Activated T-cell treated with anti-CD3 and anti-CD28 coated beads, Interleukin-2, amount 50 U/mL, for 72 hours (primary cell): ENCODE data around the gene CNTN2. TPM values are rescaled to one million over a fixed set of nuclear protein-coding genes. Genes with fewer than 3 reads are reported as not detected.

ENCODE experiments used
- ATAC-seq, 2 donors: fragments of 150-1000 bp; cut with Tn5 transposase; replicated peaks in 1 of 2; 2 replicates each; pipeline ENCODE4 v1.10.0; 2021; ENCODE audit warnings: moderate library complexity in 2 of 2, mild to moderate bottlenecking in 1 of 2
- DNase-seq, 2 donors: peaks; one replicate each; pipeline ENCODE4 v3.0.0; 2021 to 2022; ENCODE audit warnings: mixed read lengths in 1 of 2
- H3K27ac Mint-ChIP-seq: one replicate; pipeline ENCODE4 v1.8.0; 2022; ENCODE audit warnings: mild to moderate bottlenecking, moderate library complexity, mixed read lengths
- H3K27me3 Mint-ChIP-seq: one replicate; pipeline ENCODE4 v1.8.0; 2022; ENCODE audit warnings: low read depth, mixed read lengths
- H3K36me3 Mint-ChIP-seq, 2 donors: one replicate each; pipeline ENCODE4 v1.8.0; 2022; ENCODE audit warnings: mixed read lengths in 2 of 2, mild to moderate bottlenecking in 1 of 2; ENCODE audit not compliant: insufficient read depth in 2 of 2
- H3K4me1 Mint-ChIP-seq: one replicate; pipeline ENCODE4 v1.8.0; 2022; ENCODE audit warnings: low read depth, mixed read lengths
- H3K4me3 Mint-ChIP-seq, 2 donors: one replicate each; pipeline ENCODE4 v1.8.0; 2022; ENCODE audit warnings: mild to moderate bottlenecking in 2 of 2, mixed read lengths in 2 of 2, moderate library complexity in 2 of 2
- H3K9me3 Mint-ChIP-seq, 2 donors: one replicate each; pipeline ENCODE4 v1.8.0; 2022; ENCODE audit warnings: mixed read lengths in 2 of 2
- total RNA-seq, 2 donors: library from RNA; stranded (reverse); gene quantifications; one replicate each; pipeline ENCODE4 v1.2.3, GENCODE V29; 2022

Gene CNTN2
- total RNA-seq, 2 donors from 2014 or later = not detected

- ATAC-seq (no peak), DNase-seq (no peak)
- Mint-ChIP-seq H3K4me1 (no peaks in the 10 kb centered on the region), H3K9me3 (no peaks in the 10 kb centered on the region), H3K27me3 (no peaks in the 10 kb centered on the region), H3K4me3 (no peak overlapping the region), H3K27ac (no peak overlapping the region), H3K36me3 (no peaks in the 10 kb centered on the region)
Measured at GRCh38 chr1:205012391-205013140, 30.4 kb upstream of the CNTN2 start.

GRCh38 chr1:205013683-205014367 is 29.2 kb upstream of the CNTN2 start:
- DNase-seq (no peak), ATAC-seq (no peak)
- Mint-ChIP-seq H3K4me3 (no peak overlapping the region), H3K27ac (no peak overlapping the region), H3K36me3 (no peaks in the 10 kb centered on the region), H3K27me3 (no peaks in the 10 kb centered on the region), H3K9me3 (no peaks in the 10 kb centered on the region), H3K4me1 (no peaks in the 10 kb centered on the region)

- Mint-ChIP-seq H3K9me3 (no peaks in the 10 kb centered on the region), H3K4me1 (no peaks in the 10 kb centered on the region), H3K27ac (no peak overlapping the region), H3K4me3 (no peak overlapping the region), H3K27me3 (no peaks in the 10 kb centered on the region), H3K36me3 (no peaks in the 10 kb centered on the region)
- DNase-seq (no peak), ATAC-seq (no peak)
Measured at GRCh38 chr1:205014783-205015182, 28.2 kb upstream of the CNTN2 start.

- Mint-ChIP-seq H3K9me3 (no peaks in the 10 kb centered on the region), H3K36me3 (no peaks in the 10 kb centered on the region), H3K27me3 (no peaks in the 10 kb centered on the region), H3K27ac (no peak overlapping the region), H3K4me3 (no peak overlapping the region), H3K4me1 (no peaks in the 10 kb centered on the region)
- DNase-seq (no peak), ATAC-seq (no peak)
Measured at GRCh38 chr1:205015241-205015640, 27.8 kb upstream of the CNTN2 start.

GRCh38 chr1:205016075-205016474 is 26.9 kb upstream of the CNTN2 start:
- no peak overlapping the region for H3K4me3 Mint-ChIP-seq
- H3K27me3 Mint-ChIP-seq = no peaks in the 10 kb centered on the region
- no peaks in the 10 kb centered on the region for H3K9me3 Mint-ChIP-seq
- no peaks in the 10 kb centered on the region for H3K4me1 Mint-ChIP-seq
- ATAC-seq (no peak), DNase-seq (no peak)
- H3K27ac Mint-ChIP-seq = no peak overlapping the region
- H3K36me3 Mint-ChIP-seq = no peaks in the 10 kb centered on the region

- H3K9me3 Mint-ChIP-seq = no peaks in the 10 kb centered on the region
- no peaks in the 10 kb centered on the region for H3K36me3 Mint-ChIP-seq
- no peaks in the 10 kb centered on the region for H3K27me3 Mint-ChIP-seq
- no peaks in the 10 kb centered on the region for H3K4me1 Mint-ChIP-seq
- no peak overlapping the region for H3K4me3 Mint-ChIP-seq
- H3K27ac Mint-ChIP-seq = no peak overlapping the region
- DNase-seq (no peak), ATAC-seq (no peak)
Measured at GRCh38 chr1:205016584-205016983, 26.4 kb upstream of the CNTN2 start.

- Mint-ChIP-seq H3K36me3 (no peaks in the 10 kb centered on the region), H3K27ac (no peak overlapping the region)
Measured at GRCh38 chr1:205017001-205017400, 26.0 kb upstream of the CNTN2 start.

GRCh38 chr1:205017766-205018165 is 25.2 kb upstream of the CNTN2 start:
- Mint-ChIP-seq H3K4me3 (no peak overlapping the region), H3K36me3 (no peaks in the 10 kb centered on the region), H3K27me3 (no peaks in the 10 kb centered on the region), H3K27ac (no peak overlapping the region), H3K4me1 (no peaks in the 10 kb centered on the region), H3K9me3 (no peaks in the 10 kb centered on the region)
- no peak for ATAC-seq
- no peak for DNase-seq

More at GRCh38 chr1:205017001-205017400, 26.0 kb upstream of the CNTN2 start:
- Mint-ChIP-seq H3K4me3 (no peak overlapping the region), H3K9me3 (no peaks in the 10 kb centered on the region), H3K27me3 (no peaks in the 10 kb centered on the region), H3K4me1 (no peaks in the 10 kb centered on the region)
- DNase-seq (no peak), ATAC-seq (no peak)

GRCh38 chr1:205018381-205018780 is 24.6 kb upstream of the CNTN2 start:
- no peak overlapping the region for H3K4me3 Mint-ChIP-seq
- no peaks in the 10 kb centered on the region for H3K27me3 Mint-ChIP-seq
- no peaks in the 10 kb centered on the region for H3K36me3 Mint-ChIP-seq

GRCh38 chr1:205020466-205020865 is 22.5 kb upstream of the CNTN2 start:
- H3K9me3 Mint-ChIP-seq = no peaks in the 10 kb centered on the region
- H3K27me3 Mint-ChIP-seq = no peaks in the 10 kb centered on the region
- no peaks in the 10 kb centered on the region for H3K4me1 Mint-ChIP-seq
- no peak overlapping the region for H3K27ac Mint-ChIP-seq
- ATAC-seq (no peak), DNase-seq (no peak)
- H3K4me3 Mint-ChIP-seq = no peak overlapping the region
- H3K36me3 Mint-ChIP-seq = no peaks in the 10 kb centered on the region

More at GRCh38 chr1:205018381-205018780, 24.6 kb upstream of the CNTN2 start:
- Mint-ChIP-seq H3K27ac (no peak overlapping the region), H3K4me1 (no peaks in the 10 kb centered on the region), H3K9me3 (no peaks in the 10 kb centered on the region)
- DNase-seq = no peak
- no peak for ATAC-seq

- no peaks in the 10 kb centered on the region for H3K27me3 Mint-ChIP-seq
- H3K36me3 Mint-ChIP-seq = no peaks in the 10 kb centered on the region
- DNase-seq (no peak), ATAC-seq (no peak)
- H3K4me1 Mint-ChIP-seq = no peaks in the 10 kb centered on the region
- no peak overlapping the region for H3K4me3 Mint-ChIP-seq
- H3K9me3 Mint-ChIP-seq = no peaks in the 10 kb centered on the region
- H3K27ac Mint-ChIP-seq = no peak overlapping the region
Measured at GRCh38 chr1:205024679-205025078, 18.3 kb upstream of the CNTN2 start.

- DNase-seq (no peak), ATAC-seq (no peak)
- no peaks in the 10 kb centered on the region for H3K27me3 Mint-ChIP-seq
- no peak overlapping the region for H3K27ac Mint-ChIP-seq
- no peaks in the 10 kb centered on the region for H3K4me1 Mint-ChIP-seq
- no peaks in the 10 kb centered on the region for H3K9me3 Mint-ChIP-seq
- H3K4me3 Mint-ChIP-seq = no peak overlapping the region
- H3K36me3 Mint-ChIP-seq = no peaks in the 10 kb centered on the region
Measured at GRCh38 chr1:205025239-205025638, 17.8 kb upstream of the CNTN2 start.

GRCh38 chr1:205026181-205026580 is 16.8 kb upstream of the CNTN2 start:
- Mint-ChIP-seq H3K27ac (no peak overlapping the region), H3K4me1 (no peaks in the 10 kb centered on the region), H3K4me3 (no peak overlapping the region), H3K36me3 (no peaks in the 10 kb centered on the region), H3K9me3 (no peaks in the 10 kb centered on the region), H3K27me3 (no peaks in the 10 kb centered on the region)
- ATAC-seq (no peak), DNase-seq (no peak)

- ATAC-seq (no peak), DNase-seq (no peak)
- no peaks in the 10 kb centered on the region for H3K36me3 Mint-ChIP-seq
- H3K4me1 Mint-ChIP-seq = no peaks in the 10 kb centered on the region
- H3K4me3 Mint-ChIP-seq = no peak overlapping the region
- no peak overlapping the region for H3K27ac Mint-ChIP-seq
- H3K9me3 Mint-ChIP-seq = no peaks in the 10 kb centered on the region
- H3K27me3 Mint-ChIP-seq = no peaks in the 10 kb centered on the region
Measured at GRCh38 chr1:205028390-205028789, 14.6 kb upstream of the CNTN2 start.
